GM12873 (cell line): ENCODE measurements around the gene KLHL1.

ENCODE experiments used
- CTCF ChIP-seq: IDR thresholded peaks from 2 replicates; pipeline ENCODE4 v1.5.1; 2012; ENCODE audit warnings: low read depth, mild to moderate bottlenecking, moderate library complexity, low read length, control low read depth; ENCODE audit not compliant: insufficient read depth; ENCODE audit errors: missing control alignments

The KLHL1 gene

GRCh38 chr13:69935043-69935442 is 173.2 kb downstream of the KLHL1 start:
- peak; percentile 35 for TF ChIP-seq CTCF

- no peak for TF ChIP-seq CTCF
Observed at GRCh38 chr13:69928262-69928661, 180.0 kb downstream of the KLHL1 start.

GRCh38 chr13:69921156-69921555 is 187.1 kb downstream of the KLHL1 start:
- no peak for TF ChIP-seq CTCF

- no peak for TF ChIP-seq CTCF
Observed at GRCh38 chr13:69912630-69913029, 195.6 kb downstream of the KLHL1 start.

GRCh38 chr13:69910800-69911199 is 197.5 kb downstream of the KLHL1 start:
- no peak for TF ChIP-seq CTCF

- no peak for TF ChIP-seq CTCF
Observed at GRCh38 chr13:69904784-69905183, 203.5 kb downstream of the KLHL1 start.

GRCh38 chr13:69903081-69903480 is 205.2 kb downstream of the KLHL1 start:
- no peak for TF ChIP-seq CTCF
